ENCODE results near the gene WDR33.
A peak's percentile ranks its signal among the peaks of the same experiment; 100 is the strongest.

The WDR33 gene

GRCh38 chr2:127685410-127686080 lies 125.4 kb downstream of the WDR33 start:
- no peak for DNase-seq

DNA sequence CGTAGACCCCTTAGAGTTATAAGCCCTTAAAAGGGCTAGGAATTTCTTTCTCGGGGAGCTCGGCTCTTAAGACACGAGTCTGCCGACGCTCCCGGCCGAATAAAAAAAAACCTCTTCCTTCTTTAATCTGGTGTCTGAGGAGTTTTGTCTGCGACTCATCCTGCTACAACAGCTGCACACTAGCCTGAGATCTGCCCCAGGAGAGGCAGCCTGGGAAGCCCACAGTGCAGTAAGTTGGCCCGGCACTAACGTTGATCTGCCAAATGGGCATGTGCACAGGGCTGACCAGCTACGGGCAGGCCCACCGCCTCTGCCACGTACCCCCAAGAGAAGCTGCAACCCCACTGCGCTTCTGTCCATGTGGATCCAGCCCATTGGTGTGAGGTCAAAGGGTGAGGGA lies 127.2 kb downstream of the WDR33 start:
- DNase-seq, result no peak

DNA sequence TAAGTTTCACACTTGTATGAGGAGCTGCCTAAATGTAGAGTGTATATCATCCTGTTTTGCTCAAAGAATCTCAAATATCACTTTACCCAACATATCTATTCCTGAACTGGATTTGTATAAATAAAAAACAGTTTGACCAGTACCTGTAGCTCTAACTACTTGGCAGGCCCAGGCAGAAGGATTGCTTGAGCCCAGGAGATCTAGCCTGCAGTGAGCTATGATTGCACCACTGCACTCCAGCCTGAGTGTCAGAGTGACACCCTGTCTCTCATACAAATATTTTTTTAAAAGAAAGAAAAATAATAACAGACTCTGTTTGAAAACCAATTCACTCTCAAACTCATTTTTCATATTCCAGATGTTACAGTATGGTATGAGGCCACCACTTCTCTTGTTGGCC lies 127.9 kb downstream of the WDR33 start:
- no peak for DNase-seq

DNA sequence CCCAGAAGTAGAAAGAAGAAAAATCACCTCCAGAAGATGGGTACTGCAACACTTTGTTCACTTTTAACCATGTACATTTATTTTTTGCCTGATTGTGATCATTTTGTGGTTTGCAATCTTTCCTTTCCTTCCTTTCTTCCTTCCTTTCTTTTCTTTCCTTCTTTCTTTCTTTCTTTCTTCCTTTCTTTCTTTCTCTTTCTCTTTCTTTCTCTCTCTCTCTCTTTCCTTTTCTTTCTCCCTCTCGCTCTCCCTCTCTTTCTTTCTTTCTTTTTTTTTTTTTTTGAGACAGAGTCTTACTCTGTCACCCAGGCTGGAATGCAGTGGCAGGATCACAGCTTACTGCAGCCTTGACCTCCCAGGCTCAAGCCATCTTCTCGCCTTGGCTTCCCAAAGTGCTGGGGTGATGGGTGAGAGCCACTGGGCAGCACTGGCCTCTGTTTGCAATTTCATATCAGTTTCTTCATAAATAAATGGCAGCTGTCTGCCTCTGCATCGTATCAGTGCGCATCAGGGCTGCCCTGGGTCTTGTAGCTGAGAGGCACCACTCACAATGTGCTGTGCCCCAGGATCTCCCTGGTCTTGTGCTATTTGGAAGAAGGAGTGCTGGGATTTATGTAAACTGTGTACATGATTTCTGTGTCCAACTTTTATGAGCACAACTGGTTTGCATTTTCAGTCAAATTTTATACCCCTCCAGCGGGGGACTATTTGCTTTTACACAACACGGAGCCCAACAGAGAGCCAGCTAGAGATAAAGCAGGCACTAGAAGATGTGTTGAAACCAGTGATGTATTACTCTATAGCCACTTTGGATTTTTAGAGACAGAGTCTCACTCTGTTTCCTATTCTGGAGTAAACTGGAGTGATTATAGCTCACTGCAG lies 128.8 kb downstream of the WDR33 start:
- DNase-seq, result no peak

GRCh38 chr2:127681288-127681804 lies 129.6 kb downstream of the WDR33 start:
- no peak for DNase-seq

GRCh38 chr2:127680706-127681287 lies 130.2 kb downstream of the WDR33 start:
- DNase-seq, result no peak

GRCh38 chr2:127679680-127680361 lies 131.2 kb downstream of the WDR33 start:
- no peak for DNase-seq

DNA sequence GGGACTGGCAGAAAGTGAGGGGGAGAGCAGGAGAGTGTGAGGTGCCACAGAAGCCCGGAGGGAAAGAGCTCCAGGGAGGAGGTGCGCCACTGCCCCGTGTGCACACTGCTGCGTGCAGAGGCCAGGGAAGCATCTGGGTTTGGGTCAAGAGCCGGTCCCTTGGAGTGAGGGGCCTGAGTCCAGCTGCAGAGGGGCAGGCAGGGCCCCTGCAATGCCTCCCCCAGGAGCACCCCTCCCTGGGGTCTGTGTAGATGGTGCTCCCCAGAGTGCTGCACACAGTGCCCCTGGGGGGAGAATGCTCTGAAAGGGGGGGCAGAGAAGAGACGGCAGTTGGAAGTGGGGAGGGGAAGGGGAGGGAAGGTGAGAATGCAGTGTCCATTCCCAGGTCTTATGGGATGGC lies 132.0 kb downstream of the WDR33 start:
- DNase-seq, result no peak

DNA sequence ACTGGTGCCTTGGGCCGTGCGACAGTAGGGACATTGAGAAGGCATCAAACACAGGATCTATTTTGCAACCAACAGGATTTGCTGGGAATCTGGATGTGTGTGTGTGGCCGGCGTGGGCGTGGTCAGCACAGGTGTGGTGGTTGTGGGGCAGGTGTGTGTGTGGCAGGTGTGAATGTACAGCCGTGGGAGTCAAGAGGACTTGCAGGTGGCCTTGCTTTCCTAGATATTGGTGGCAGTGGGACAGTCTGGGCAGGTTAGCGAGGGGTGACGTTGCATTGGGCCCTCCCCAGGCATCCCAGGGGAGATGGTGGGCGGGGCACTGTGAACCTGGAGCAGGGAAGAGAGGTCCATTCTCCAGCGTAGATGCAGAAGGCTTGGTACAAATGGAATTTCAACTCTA lies 132.4 kb downstream of the WDR33 start:
- no peak for DNase-seq

GRCh38 chr2:127676906-127677305 lies 134.1 kb downstream of the WDR33 start:
- DNase-seq, result no peak

DNA sequence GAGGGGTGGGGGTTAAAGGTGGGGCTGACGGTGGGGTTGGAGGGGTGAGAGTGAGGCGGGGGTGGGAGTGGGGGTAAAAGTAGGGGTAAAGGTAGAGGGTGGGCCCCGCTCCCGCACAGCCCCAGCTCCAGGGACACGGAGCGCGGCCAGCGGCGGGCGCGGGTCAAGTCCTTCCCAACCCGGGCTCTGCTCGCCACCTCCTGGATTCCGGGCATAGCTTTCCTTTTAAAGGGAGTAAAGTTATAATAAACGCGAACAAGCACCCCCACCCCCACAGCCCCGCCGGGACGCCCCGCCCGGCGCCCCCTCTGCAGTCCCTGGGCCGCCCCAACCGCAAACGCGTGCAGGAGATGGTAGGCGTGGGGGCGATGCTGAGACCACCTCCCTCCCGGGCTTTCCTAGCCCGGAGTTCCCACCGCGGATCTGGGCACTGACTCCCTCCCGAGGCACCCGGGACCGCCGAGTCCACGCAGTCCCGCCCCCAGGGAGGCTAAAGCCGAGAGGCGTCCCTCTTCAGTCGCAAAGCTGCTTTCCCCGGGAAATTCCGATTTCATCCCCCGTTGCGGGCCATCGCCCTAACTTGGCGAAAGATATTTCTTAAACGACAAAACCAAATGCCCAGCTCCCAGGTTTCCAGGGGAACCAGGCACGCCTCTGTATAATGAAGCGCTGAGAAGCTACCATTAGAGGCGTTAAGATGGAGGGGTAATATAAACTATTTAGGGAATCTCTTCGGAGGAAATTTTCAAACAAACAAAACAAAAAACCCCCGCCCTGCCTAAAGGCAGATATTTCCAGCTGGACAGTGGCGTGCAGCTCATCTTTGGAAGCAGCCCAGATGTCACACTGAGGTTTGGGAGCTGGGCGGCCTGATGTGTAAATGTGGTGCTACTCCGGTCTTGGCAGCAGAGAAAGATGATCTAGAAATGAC lies 135.4 kb downstream of the WDR33 start, which contains the start of gene LIMS2:
TSS of gene LIMS2 (minus strand) at position 200 of the 931 bp plus-strand sequence. CDS start 506 bp downstream, outside the sequence.
- DNase-seq, result no peak

DNA sequence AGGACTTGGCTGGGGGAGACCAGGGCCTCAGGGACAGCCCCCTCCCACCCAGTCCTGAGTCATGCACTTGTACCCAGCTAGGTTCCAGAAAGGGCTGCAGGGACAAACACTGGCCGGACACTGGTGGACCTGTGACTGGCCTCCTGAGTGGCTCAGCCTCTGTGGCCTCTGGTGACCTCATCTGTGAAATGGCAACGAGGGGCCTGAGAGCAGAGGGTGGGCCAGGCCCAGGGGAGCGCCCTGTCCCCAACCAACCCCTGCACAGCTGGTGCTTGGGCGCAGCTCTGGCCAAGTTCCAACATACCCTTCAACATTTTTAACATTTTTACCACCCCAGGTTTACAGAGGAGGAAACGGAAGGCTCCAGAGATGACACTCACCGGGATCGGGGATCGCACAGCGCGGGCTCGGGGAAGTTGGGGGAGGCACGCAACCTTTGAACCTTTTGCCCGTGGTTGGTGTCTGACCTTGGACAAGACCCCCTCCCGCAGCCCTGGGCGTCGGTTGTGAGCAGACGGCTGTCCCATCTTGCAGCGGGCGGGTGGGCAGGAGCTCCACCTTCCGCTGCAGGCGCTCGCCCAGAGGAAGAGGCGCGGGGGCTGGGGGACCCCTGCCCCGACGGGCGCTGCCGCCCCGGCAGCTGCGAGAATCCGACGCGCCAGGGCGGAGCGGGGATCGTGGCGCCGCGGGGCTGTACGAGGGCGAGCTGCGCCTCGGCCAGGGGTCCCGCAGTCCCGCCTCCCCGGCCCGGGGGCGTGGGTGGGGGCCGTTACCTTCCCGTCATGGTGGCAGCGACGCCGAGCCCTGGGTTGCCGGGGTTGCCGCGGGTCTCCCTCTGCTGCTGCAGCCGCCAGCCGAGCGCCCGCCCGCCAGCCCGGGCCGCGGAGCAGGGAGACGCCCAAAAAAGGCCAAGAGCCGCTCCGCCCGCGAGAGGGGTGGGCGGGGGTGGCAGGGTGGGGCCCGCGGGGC lies 136.4 kb downstream of the WDR33 start:
- peak; percentile 11 for DNase-seq

- no peak for DNase-seq
Observed at GRCh38 chr2:127673291-127674069, 137.5 kb downstream of the WDR33 start.

DNA sequence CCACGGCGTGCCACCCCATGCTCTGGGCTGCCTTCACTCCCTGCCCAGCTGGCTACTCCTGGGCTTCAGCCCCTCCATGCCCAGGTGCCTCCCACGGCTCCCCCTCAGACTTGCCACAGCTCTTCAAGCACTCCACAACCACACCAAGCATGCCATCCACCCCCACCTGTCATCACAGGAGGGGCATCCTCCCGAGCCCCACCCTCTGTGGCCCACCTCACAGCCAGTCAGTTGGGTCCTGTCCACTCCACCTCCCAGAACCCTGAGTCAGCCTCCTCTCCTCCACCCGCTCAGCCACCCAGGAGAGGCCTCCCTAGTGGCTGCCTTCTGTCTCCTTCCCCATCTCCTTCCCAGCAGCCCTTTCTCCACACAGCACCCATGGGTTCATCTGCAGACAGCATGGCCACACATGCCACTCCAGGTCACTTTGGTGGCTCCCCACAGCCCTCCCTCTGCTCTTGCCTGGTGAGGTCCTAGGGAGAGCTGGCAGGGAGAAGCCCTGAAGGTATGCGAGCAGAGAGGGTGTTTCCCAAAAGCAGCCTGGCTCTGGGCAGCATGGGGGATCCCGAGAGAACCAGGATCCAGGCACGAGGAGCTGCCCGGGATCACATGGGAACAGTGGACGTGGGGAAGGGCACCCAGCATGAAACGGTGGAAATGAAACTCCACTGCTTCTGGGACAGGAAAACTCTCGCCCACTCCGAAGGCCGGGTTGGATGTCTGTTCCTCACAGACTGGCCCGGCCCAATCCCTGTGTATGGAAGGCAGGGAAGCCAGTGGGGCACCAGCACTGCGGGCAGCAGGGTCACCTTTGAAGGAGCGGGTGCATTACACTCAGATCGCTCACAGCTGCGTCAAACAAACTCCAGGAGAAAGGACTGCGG lies 138.4 kb downstream of the WDR33 start:
- no peak for DNase-seq

DNA sequence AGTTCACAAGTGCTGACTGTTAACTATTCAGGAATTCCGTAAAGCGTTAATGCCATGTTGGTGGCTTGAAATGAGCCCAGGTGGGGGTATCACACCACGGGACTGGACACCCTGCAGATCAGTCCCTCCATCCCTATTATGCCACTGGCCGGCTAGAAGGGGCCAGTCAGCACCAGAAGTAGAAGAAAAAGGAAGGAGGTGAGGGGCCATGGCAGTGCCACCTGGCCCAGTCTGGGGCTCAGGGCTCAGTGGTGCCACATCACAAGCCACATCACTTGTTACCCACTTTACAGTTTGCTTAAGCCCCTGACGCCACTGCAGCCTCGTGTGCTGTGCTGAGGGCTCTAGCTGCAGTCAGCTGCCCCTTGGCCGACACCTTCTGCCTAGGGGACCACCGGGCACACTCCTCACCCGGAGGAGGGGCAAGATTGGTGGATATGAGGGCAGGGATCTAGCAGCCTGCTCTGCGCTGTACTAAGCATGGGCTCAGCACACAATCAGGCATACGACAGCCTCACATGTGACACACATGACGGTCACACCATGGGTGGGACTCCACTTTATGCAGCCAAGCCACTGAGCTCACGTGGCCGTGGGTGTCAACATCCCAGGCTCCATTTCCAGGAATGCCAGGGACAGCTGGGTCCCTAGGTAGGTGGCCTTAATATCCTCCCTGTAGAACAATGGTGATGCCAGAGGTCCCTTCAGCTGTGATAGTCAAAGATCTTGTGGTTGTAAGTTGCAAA lies 139.2 kb downstream of the WDR33 start:
- no peak for DNase-seq

DNA sequence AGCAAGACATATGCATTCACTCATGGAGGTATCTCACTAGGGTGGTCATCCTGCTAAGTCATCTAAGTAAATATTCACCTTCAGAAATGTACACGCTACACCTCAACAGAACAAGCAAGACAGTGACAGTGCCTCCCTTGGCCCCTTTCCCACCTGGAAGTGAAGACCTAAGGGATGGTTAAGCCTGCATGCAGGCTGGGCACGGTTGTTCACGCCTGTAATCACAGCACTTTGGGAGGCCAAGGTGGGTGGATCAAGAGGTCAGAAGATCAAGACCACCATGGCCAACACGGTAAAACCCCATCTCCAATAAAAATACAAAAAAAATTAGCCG lies 140.0 kb downstream of the WDR33 start:
- DNase-seq, result no peak

DNA sequence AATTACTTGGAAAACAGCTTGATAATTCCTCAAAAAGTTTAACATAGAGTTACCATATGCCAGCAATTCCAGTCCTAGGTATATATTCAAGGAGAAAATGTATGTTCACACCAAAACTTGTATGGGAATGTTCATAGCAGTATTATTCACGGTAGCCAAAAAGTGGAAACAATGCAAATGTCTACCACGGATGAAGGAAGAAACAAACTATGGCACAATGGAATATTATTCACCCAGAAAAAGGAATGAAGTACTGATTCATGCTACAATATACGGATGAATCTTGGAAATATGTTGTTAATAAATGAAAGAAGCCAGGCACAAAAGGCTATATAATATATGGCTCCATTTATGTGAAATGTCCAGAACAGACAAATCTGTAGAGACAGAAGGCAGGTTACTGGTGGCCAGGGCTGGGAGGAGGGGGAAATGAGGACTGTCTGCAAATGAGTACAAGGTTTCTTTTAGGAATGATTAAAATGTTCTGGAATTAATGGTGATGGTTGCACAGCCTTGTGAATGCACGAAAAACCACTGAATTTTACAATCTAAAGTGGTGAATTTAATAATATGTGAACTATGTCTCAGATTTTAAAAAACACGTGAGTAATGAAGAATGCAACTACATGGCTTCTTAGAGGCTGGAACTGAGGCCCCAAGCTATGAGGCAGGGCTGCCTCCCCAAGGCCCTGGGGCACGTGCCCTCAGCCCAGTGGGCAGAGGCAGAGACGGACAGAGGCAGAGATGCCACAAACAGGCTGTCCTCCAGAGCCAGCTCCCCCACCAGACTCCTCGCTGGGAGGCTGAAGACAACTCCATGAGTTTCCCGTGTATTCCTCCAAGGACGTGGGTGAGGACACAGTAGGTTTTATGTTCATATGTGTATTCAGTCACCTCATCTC lies 140.7 kb downstream of the WDR33 start:
- no peak for DNase-seq
